IPS-20b (cell line): ENCODE data around the gene IMMT.

Experiments
- H3K27ac ChIP-seq: one replicate; pipeline ENCODE4 v1.5.1; 2013; ENCODE audit warnings: low read length
- H3K27me3 ChIP-seq: 2 replicates; pipeline ENCODE4 v1.6.1; 2013; ENCODE audit warnings: mild to moderate bottlenecking, low read length, inconsistent platforms; ENCODE audit not compliant: insufficient read depth
- H3K36me3 ChIP-seq: 2 replicates; pipeline ENCODE4 v1.6.1; 2013; ENCODE audit warnings: low read depth, mild to moderate bottlenecking, inconsistent platforms, low read length, moderate library complexity; ENCODE audit not compliant: insufficient read depth
- H3K4me1 ChIP-seq: 2 replicates; pipeline ENCODE4 v1.6.1; 2013; ENCODE audit warnings: mild to moderate bottlenecking, control low read depth, inconsistent platforms, low read length, moderate library complexity; ENCODE audit not compliant: insufficient read depth
- H3K4me3 ChIP-seq: 2 replicates; pipeline ENCODE4 v1.5.1; 2013; ENCODE audit warnings: mild to moderate bottlenecking, low read length, inconsistent platforms
- H3K9ac ChIP-seq: 2 replicates; pipeline ENCODE4 v1.6.1; 2013; ENCODE audit warnings: low read depth, mild to moderate bottlenecking, inconsistent platforms, low read length, moderate library complexity
- H3K9me3 ChIP-seq: 2 replicates; pipeline ENCODE4 v1.6.1; 2013; ENCODE audit warnings: mild to moderate bottlenecking, low read depth, low read length, inconsistent platforms; ENCODE audit not compliant: insufficient read depth

IMMT gene

GRCh38 chr2:86135653-86136052 lies 59.6 kb downstream of the IMMT start:
- Histone ChIP-seq H3K36me3 (peaks cover 100% of the 10 kb centered on the region), H3K27me3 (no peaks in the 10 kb centered on the region), H3K9ac (no peak overlapping the region), H3K4me3 (no peak overlapping the region), H3K4me1 (no peaks in the 10 kb centered on the region), H3K9me3 (no peaks in the 10 kb centered on the region), H3K27ac (no peak overlapping the region)

DNA sequence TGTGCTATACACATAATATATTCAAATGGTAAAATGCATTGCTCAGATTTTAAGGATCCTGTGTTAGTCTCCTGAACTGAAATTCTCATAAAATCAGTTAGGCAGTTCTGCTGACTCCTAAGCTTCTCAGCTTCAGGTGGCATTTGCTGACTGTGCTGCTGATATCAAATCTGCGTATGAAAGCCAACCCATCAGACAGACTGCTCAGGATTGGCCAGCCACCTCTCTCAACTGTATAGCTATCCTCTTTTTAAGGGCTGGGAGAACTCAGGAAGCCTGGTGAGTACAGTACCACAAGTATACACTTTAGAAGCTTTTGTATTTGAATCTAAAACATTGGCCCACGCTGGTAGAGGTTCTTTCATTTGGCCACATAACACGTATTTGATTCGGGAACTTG lies 60.6 kb downstream of the IMMT start:
- peaks cover 100% of the 10 kb centered on the region for H3K36me3 ChIP-seq
- no peaks in the 10 kb centered on the region for H3K27me3 ChIP-seq
- no peak overlapping the region for H3K27ac ChIP-seq
- H3K4me3 ChIP-seq, result no peak overlapping the region
- no peak overlapping the region for H3K9ac ChIP-seq
- H3K9me3 ChIP-seq, result no peaks in the 10 kb centered on the region
- H3K4me1 ChIP-seq, result no peaks in the 10 kb centered on the region

GRCh38 chr2:86124683-86125082 lies 70.6 kb downstream of the IMMT start:
- no peak overlapping the region for H3K4me3 ChIP-seq
- no peak overlapping the region for H3K9ac ChIP-seq
- no peaks in the 10 kb centered on the region for H3K4me1 ChIP-seq
- H3K27me3 ChIP-seq, result no peaks in the 10 kb centered on the region
- no peaks in the 10 kb centered on the region for H3K9me3 ChIP-seq
- peaks cover 100% of the 10 kb centered on the region for H3K36me3 ChIP-seq
- no peak overlapping the region for H3K27ac ChIP-seq

DNA sequence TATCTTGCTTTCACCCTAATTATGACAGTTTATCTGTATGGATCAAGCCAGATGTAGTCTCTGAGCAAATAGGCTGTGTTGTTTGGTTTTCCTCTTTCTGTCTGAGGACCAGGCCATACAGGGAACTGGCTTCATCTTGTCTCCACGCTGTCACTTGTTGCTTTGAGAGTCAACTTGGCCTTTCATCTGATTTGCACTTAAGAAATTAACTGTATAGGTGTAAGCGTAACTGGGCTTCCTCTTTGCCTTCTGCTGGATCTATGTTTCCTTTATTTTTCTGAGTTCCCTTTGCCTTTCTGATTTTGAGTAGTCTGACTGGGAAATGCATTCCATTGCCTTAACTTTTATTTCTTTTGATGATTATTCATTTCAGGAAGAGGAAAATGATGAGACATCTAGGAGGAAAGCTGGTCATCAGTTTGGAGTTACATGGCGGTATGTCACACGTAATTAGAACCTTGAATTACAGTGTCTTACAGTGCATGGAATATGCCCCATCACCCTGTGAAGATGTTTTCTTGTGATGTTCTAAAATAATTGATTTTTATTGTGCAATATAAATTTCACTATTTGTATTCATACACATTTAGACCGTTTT lies 71.8 kb downstream of the IMMT start:
- Histone ChIP-seq H3K27me3 (no peaks in the 10 kb centered on the region), H3K27ac (no peak overlapping the region), H3K36me3 (peaks cover 100% of the 10 kb centered on the region), H3K4me1 (no peaks in the 10 kb centered on the region), H3K4me3 (no peak overlapping the region), H3K9ac (no peak overlapping the region), H3K9me3 (no peaks in the 10 kb centered on the region)

GRCh38 chr2:86118130-86118529 lies 77.1 kb downstream of the IMMT start:
- no peaks in the 10 kb centered on the region for H3K9me3 ChIP-seq
- no peak overlapping the region for H3K27ac ChIP-seq
- H3K27me3 ChIP-seq, result no peaks in the 10 kb centered on the region
- peaks cover 8% of the 10 kb centered on the region for H3K4me1 ChIP-seq
- no peak overlapping the region for H3K9ac ChIP-seq
- H3K36me3 ChIP-seq, result peaks cover 98% of the 10 kb centered on the region
- H3K4me3 ChIP-seq, result no peak overlapping the region

- Histone ChIP-seq H3K27ac (no peak overlapping the region), H3K27me3 (no peaks in the 10 kb centered on the region), H3K4me3 (peak overlapping the region; percentile 95), H3K9me3 (no peaks in the 10 kb centered on the region), H3K9ac (peak overlapping the region; percentile 96), H3K36me3 (peaks cover 65% of the 10 kb centered on the region), H3K4me1 (no peaks in the 10 kb centered on the region)
These were observed 88.2 kb downstream of the IMMT start for GRCh38 chr2:86107031-86107430.

DNA sequence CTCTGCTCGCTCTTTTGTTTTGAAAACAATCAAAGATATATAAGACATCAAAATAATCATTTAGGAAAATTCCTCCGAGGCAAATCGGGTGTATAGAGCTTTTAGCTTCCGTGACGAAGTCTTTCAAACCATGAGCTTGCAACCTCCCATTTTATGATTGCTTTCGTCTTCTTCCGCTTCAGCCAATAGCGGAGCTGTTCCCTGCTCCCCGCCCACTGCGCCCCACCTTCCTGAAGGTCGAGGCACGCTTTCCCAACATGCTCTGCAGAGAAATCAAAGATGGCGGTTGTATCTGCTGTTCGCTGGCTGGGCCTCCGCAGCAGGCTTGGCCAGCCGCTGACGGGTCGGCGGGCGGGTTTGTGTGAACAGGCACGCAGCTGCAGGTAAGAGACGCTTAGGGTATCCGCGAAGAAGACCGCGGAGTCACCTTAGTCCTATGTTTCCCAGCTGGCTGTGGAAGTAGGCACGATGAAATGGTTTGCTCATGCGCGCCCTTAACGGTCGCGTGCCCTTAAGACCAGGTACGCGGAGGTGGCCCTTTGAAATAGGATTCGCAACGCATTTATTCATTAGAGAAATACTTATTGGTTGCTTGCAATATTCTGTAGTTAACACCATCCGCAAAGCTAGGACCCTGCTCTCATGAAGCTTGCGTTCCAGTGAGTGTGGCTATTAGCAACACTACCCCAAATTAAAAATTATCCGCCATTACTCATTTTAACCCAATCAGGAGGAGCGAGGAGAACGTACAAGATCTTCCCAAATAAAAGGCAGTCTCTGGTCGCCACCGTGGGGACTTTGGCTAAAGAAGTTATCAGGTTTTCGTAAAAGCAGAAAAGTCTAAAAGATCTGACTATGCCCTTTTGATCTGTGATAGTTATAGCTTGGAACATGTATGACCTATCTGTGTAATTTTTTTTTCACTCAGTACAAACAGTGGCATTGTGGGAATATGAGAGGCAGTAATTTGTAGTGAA lies 89.0 kb downstream of the IMMT start, which contains the start of gene PTCD3:
Gene PTCD3, plus strand, starts transcription at position 267 of the 977 bp plus-strand sequence. Its CDS starts 13 bp downstream, at position 280.
- Histone ChIP-seq H3K36me3 (peaks cover 64% of the 10 kb centered on the region), H3K9ac (peak within 1 kb of the TSS; percentile 96), H3K9me3 (no peaks in the 10 kb centered on the region), H3K4me3 (peak within 1 kb of the TSS; percentile 95), H3K27ac (peak within 1 kb of the TSS; percentile 59), H3K4me1 (no peaks in the 10 kb centered on the region), H3K27me3 (no peaks in the 10 kb centered on the region)

DNA sequence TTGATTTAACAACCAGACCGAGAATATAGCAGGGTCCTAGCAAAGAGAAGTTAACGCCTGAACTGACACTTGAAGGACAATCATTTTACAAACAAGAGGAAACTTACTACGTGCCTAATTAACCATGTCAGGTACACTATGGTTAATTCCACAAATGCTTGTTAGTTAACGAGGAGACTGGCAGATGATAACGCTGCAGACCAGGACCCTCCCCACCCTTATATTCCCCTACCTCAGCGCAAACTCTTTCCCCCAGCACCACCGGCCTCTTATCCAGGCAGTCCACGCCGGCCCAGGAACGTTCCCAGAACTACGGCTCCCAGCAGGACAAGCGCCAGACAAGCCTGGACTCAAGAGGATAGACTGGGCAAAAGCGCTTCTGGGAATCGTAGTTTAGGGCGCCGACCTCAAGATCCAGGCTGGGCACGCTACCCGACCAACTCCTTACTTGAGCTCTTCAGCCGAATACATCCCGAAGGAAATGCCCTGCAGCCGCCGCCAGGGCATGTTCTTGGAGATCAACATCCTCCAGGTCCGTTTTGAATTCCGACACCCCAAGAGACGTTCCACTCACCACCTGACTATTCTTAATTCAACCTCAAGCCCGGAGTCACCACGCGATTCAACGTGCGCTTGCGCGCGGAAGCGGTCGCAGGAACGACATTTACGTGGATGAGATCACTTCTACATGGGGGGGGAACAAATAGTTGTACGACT lies 89.9 kb downstream of the IMMT start, which contains the start of gene POLR1A:
Gene POLR1A, minus strand, starts transcription at position 635 of the 717 bp plus-strand sequence. Its CDS starts 110 bp downstream, at position 525.
- H3K27ac ChIP-seq, result peak within 1 kb of the TSS; percentile 59
- H3K36me3 ChIP-seq, result peaks cover 64% of the 10 kb centered on the region
- no peaks in the 10 kb centered on the region for H3K27me3 ChIP-seq
- H3K9ac ChIP-seq, result peak within 1 kb of the TSS; percentile 96
- H3K4me3 ChIP-seq, result peak within 1 kb of the TSS; percentile 95
- H3K4me1 ChIP-seq, result no peaks in the 10 kb centered on the region
- H3K9me3 ChIP-seq, result no peaks in the 10 kb centered on the region

GRCh38 chr2:86102157-86102556 lies 93.1 kb downstream of the IMMT start:
- Histone ChIP-seq H3K36me3 (peaks cover 65% of the 10 kb centered on the region), H3K9me3 (no peaks in the 10 kb centered on the region), H3K4me1 (no peaks in the 10 kb centered on the region)

DNA sequence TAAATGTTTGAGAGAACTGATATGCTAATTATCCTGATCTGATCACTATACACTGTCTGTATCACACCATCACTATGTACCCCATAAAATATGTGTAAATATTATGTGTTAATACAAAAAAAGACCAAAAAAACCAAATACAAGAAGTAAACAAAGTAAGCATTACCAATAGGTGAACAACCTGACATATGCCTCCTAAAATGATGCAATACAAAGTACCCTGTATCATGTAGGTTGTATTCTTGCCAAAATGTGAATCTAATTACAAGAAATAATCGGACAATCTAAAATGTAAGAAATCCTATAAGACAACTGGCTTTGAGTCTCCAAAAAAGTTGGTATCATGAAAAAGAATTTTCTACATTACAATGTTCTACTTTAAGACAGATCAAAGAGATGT lies 97.3 kb downstream of the IMMT start:
- Histone ChIP-seq H3K27me3 (no peaks in the 10 kb centered on the region), H3K36me3 (peaks cover 95% of the 10 kb centered on the region), H3K27ac (no peak overlapping the region), H3K4me3 (no peak overlapping the region), H3K9me3 (no peaks in the 10 kb centered on the region), H3K9ac (no peak overlapping the region), H3K4me1 (no peaks in the 10 kb centered on the region)

More at GRCh38 chr2:86102157-86102556, 93.1 kb downstream of the IMMT start:
- no peak overlapping the region for H3K4me3 ChIP-seq
- no peaks in the 10 kb centered on the region for H3K27me3 ChIP-seq
- no peak overlapping the region for H3K27ac ChIP-seq
- no peak overlapping the region for H3K9ac ChIP-seq

GRCh38 chr2:86097114-86097896 lies 98.0 kb downstream of the IMMT start:
- H3K36me3 ChIP-seq, result peaks cover 95% of the 10 kb centered on the region
- no peaks in the 10 kb centered on the region for H3K9me3 ChIP-seq
- no peak overlapping the region for H3K9ac ChIP-seq
- no peaks in the 10 kb centered on the region for H3K4me1 ChIP-seq
- no peak overlapping the region for H3K4me3 ChIP-seq
- H3K27me3 ChIP-seq, result no peaks in the 10 kb centered on the region
- H3K27ac ChIP-seq, result no peak overlapping the region
